Astrocyte of the cerebellum (primary cell): Measurements from ENCODE around the gene RSPH3.

Source experiments
- DNase-seq: peaks from one replicate; pipeline ENCODE4 v3.0.0-alpha.2; 2011; ENCODE audit warnings: low read depth
- H3K4me3 ChIP-seq: 2 replicates; pipeline ENCODE4 v1.5.1; 2011; ENCODE audit warnings: mild to moderate bottlenecking, low read depth, low read length, moderate library complexity
- CTCF ChIP-seq: IDR thresholded peaks from 2 replicates; pipeline ENCODE4 v1.5.1; 2012; ENCODE audit warnings: low read length, low read depth, moderate library complexity, mild to moderate bottlenecking; ENCODE audit errors: missing control alignments
- in situ Hi-C: cut with HindIII; loops from 2 replicates; pipeline ENCODE4 v1.10.0; 2017; ENCODE audit warnings: low sequenced_read_pairs

Gene RSPH3

GRCh38 chr6:159008656-159009288 lies 8.8 kb upstream of the RSPH3 start:
- TF ChIP-seq CTCF = peak; percentile 26
- no peak overlapping the region for H3K4me3 ChIP-seq
- in situ Hi-C loops = no loop called here
- no peak for DNase-seq

- in situ Hi-C loops = no loop called here
- no peak for TF ChIP-seq CTCF
- DNase-seq = no peak
Observed at GRCh38 chr6:159007510-159007909, 7.5 kb upstream of the RSPH3 start.

GRCh38 chr6:159005436-159005835 lies 5.4 kb upstream of the RSPH3 start:
- TF ChIP-seq CTCF = no peak
- in situ Hi-C loops = no loop called here

More at GRCh38 chr6:159007510-159007909, 7.5 kb upstream of the RSPH3 start:
- no peak overlapping the region for H3K4me3 ChIP-seq

GRCh38 chr6:159004592-159004991 lies 4.6 kb upstream of the RSPH3 start:
- H3K4me3 ChIP-seq = no peak overlapping the region
- no peak for DNase-seq
- in situ Hi-C loops = no loop called here
- no peak for TF ChIP-seq CTCF

More at GRCh38 chr6:159005436-159005835, 5.4 kb upstream of the RSPH3 start:
- no peak overlapping the region for H3K4me3 ChIP-seq
- no peak for DNase-seq

- no peak for DNase-seq
- no peak for TF ChIP-seq CTCF
- no peak overlapping the region for H3K4me3 ChIP-seq
- in situ Hi-C loops = no loop called here
Observed at GRCh38 chr6:159002432-159003155, 2.6 kb upstream of the RSPH3 start.

GRCh38 chr6:158999154-158999665 lies 792 bp downstream of the RSPH3 start:
- no peak for TF ChIP-seq CTCF
- DNase-seq = no peak
- H3K4me3 ChIP-seq = peak overlapping the region; percentile 86
- in situ Hi-C loops = no loop called here
